DOHH2 (cell line): ENCODE measurements around the gene TBC1D14.

Experiments
- CTCF ChIP-seq: fragments of 200-600 bp; sonication (generic); IDR thresholded peaks from one replicate; pipeline ENCODE4 v1.5.1; 2014; ENCODE audit warnings: antibody characterized with exemption, mild to moderate bottlenecking, low read depth, low read length; ENCODE audit not compliant: poor library complexity, severe bottlenecking
- EZH2phosphoT487 ChIP-seq: fragments of 200-600 bp; sonication (generic); IDR thresholded peaks from 2 replicates; pipeline ENCODE4 v1.6.1; 2017; ENCODE audit warnings: borderline replicate concordance, mild to moderate bottlenecking, antibody characterized with exemption, low read length, moderate library complexity, mixed read lengths

GRCh38 chr4:6937754-6938153, 28.1 kb downstream of the TBC1D14 start:
- TF ChIP-seq CTCF (no peak), EZH2phosphoT487 (no peak)
